OCI-LY1 (cell line): ENCODE measurements around the gene CXXC5.

ENCODE experiments used
- H2AFZ ChIP-seq: fragments of 200-600 bp; sonication (generic), shearing (Covaris generic); 2 replicates; pipeline ENCODE4 v1.6.0; 2014; ENCODE audit warnings: antibody characterized with exemption, mild to moderate bottlenecking, low read length
- H3F3A ChIP-seq: fragments of 200-600 bp; sonication (generic), shearing (Covaris generic); 2 replicates; pipeline ENCODE4 v1.6.0; 2014; ENCODE audit warnings: mild to moderate bottlenecking, antibody characterized with exemption, low read length, moderate library complexity; ENCODE audit not compliant: insufficient read depth
- H3K27ac ChIP-seq: fragments of 200-600 bp; sonication (generic); 2 replicates; pipeline ENCODE4 v1.5.1; 2014; ENCODE audit warnings: low read length, mixed run types, mild to moderate bottlenecking, low read depth; ENCODE audit not compliant: poor library complexity, severe bottlenecking
- H3K27me3 ChIP-seq: fragments of 200-600 bp; sonication (generic); 2 replicates; pipeline ENCODE4 v1.6.0; 2014; ENCODE audit warnings: antibody characterized with exemption, mild to moderate bottlenecking, low read length, moderate library complexity; ENCODE audit not compliant: insufficient read depth
- H3K36me3 ChIP-seq: fragments of 200-600 bp; sonication (generic); 2 replicates; pipeline ENCODE4 v1.6.1; 2014; ENCODE audit warnings: mild to moderate bottlenecking, antibody characterized with exemption, low read length, moderate library complexity, mixed read lengths; ENCODE audit not compliant: insufficient read depth
- H3K4me1 ChIP-seq: fragments of 200-600 bp; sonication (generic); 2 replicates; pipeline ENCODE4 v1.5.1; 2014; ENCODE audit warnings: mild to moderate bottlenecking, low read length, moderate library complexity; ENCODE audit not compliant: insufficient read depth, severe bottlenecking
- H3K4me2 ChIP-seq: fragments of 200-600 bp; sonication (generic), shearing (Covaris generic); 2 replicates; pipeline ENCODE4 v1.6.1; 2014; ENCODE audit warnings: low read length
- H3K4me3 ChIP-seq: fragments of 200-600 bp; sonication (generic); 2 replicates; pipeline ENCODE4 v1.5.1; 2014; ENCODE audit warnings: low read length, low read depth, mild to moderate bottlenecking, mixed read lengths; ENCODE audit not compliant: poor library complexity, severe bottlenecking
- H3K79me2 ChIP-seq: fragments of 200-600 bp; shearing (Covaris generic); 2 replicates; pipeline ENCODE4 v1.6.1; 2016; ENCODE audit warnings: mixed run types, low read length, mixed read lengths; ENCODE audit not compliant: insufficient read depth
- H3K9ac ChIP-seq: fragments of 200-600 bp; sonication (generic), shearing (Covaris generic); 2 replicates; pipeline ENCODE4 v1.6.1; 2014; ENCODE audit warnings: mild to moderate bottlenecking, low read length, mixed read lengths
- H3K9me2 ChIP-seq: fragments of 200-600 bp; sonication (generic), shearing (Covaris generic); 2 replicates; pipeline ENCODE4 v1.6.1; 2014; ENCODE audit warnings: low read depth, mild to moderate bottlenecking, low read length, mixed read lengths
- H3K9me3 ChIP-seq: fragments of 200-600 bp; shearing (Covaris generic); 2 replicates; pipeline ENCODE4 v1.6.1; 2014; ENCODE audit warnings: low read length, mixed read lengths
- H4K20me1 ChIP-seq: fragments of 200-600 bp; sonication (generic), shearing (Covaris generic); 2 replicates; pipeline ENCODE4 v1.6.0; 2016; ENCODE audit warnings: mild to moderate bottlenecking, low read length; ENCODE audit not compliant: insufficient read depth
- EZH2 ChIP-seq: fragments of 200-600 bp; sonication (generic), shearing (Covaris generic); IDR thresholded peaks from 2 replicates; pipeline ENCODE4 v1.8.0; 2017; ENCODE audit warnings: borderline replicate concordance, mixed run types, mild to moderate bottlenecking, antibody characterized with exemption, low read length, moderate library complexity, mixed read lengths
- TF ChIP-seq, protein P1 (sequence below): fragments of 200-600 bp; sonication (generic), shearing (Covaris generic); IDR thresholded peaks from 2 replicates; pipeline ENCODE4 v1.5.1; 2017; ENCODE audit warnings: mild to moderate bottlenecking, antibody characterized with exemption, low read length, moderate library complexity, mixed read lengths

CXXC5 gene

GRCh38 chr5:139695178-139695573 lies 47.0 kb downstream of the CXXC5 start:
- Histone ChIP-seq H3K79me2 (no peaks in the 10 kb centered on the region), H3K4me3 (no peak overlapping the region), H3K9me2 (no peaks in the 10 kb centered on the region), H3K27me3 (no peaks in the 10 kb centered on the region), H4K20me1 (no peaks in the 10 kb centered on the region), H3K36me3 (no peaks in the 10 kb centered on the region), H3K9ac (no peak overlapping the region), H3F3A (no peaks in the 10 kb centered on the region), H3K9me3 (no peaks in the 10 kb centered on the region), H2AFZ (no peak overlapping the region), H3K4me1 (peaks cover 26% of the 10 kb centered on the region), H3K4me2 (no peak overlapping the region), H3K27ac (no peak overlapping the region)
- TF ChIP-seq, protein P1, sequence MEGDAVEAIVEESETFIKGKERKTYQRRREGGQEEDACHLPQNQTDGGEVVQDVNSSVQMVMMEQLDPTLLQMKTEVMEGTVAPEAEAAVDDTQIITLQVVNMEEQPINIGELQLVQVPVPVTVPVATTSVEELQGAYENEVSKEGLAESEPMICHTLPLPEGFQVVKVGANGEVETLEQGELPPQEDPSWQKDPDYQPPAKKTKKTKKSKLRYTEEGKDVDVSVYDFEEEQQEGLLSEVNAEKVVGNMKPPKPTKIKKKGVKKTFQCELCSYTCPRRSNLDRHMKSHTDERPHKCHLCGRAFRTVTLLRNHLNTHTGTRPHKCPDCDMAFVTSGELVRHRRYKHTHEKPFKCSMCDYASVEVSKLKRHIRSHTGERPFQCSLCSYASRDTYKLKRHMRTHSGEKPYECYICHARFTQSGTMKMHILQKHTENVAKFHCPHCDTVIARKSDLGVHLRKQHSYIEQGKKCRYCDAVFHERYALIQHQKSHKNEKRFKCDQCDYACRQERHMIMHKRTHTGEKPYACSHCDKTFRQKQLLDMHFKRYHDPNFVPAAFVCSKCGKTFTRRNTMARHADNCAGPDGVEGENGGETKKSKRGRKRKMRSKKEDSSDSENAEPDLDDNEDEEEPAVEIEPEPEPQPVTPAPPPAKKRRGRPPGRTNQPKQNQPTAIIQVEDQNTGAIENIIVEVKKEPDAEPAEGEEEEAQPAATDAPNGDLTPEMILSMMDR = no peak
- TF ChIP-seq EZH2 = no peak

GRCh38 chr5:139696167-139696893 lies 48.2 kb downstream of the CXXC5 start:
- Histone ChIP-seq H3K4me1 (peaks cover 34% of the 10 kb centered on the region), H3K79me2 (no peaks in the 10 kb centered on the region), H3K4me3 (no peak overlapping the region), H4K20me1 (no peaks in the 10 kb centered on the region), H3F3A (no peaks in the 10 kb centered on the region), H3K27me3 (no peaks in the 10 kb centered on the region), H3K27ac (no peak overlapping the region), H3K9me2 (no peaks in the 10 kb centered on the region), H3K4me2 (no peak overlapping the region), H3K9ac (no peak overlapping the region), H3K9me3 (no peaks in the 10 kb centered on the region), H3K36me3 (no peaks in the 10 kb centered on the region), H2AFZ (no peak overlapping the region)
- no peak for TF ChIP-seq EZH2
- TF ChIP-seq, protein P1 = no peak

DNA sequence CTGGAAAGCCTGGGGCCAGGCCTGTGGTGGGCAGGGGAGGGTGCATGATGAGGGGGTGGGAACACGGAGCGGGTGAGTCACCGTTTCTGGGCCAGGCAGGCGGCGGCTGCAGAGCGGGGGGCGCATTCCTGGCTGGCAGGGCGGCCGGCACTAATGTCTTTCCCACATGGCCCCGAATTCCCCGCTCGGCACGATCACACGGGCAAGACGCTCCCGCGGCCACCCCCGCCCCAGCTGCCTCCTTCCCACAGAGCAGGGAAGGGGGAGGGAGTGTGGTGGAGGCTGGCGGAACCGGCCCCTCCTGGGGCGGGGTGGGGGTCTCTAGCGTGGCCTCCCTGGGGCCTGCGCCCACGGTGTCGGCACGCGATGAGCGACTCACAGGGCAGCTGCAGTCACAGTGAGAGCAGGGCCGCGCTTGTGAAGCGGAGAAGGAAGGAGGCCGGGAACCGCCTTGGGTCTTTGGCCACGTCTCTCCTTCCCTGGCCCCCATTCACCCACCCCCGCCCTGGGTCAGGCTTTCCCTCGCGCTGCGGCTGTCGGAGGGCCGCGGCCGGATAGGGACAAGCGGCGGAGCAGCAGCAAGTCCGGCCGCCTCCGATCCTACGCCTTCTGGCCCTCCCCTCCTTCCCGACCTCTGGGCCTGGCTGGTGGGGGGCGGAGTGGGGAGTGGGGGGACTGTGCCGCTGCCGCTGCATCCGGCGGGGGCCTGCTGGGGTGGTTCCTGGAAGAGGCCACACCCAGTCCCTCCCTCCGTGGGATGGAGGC lies 48.9 kb downstream of the CXXC5 start:
- Histone ChIP-seq H3K27me3 (no peaks in the 10 kb centered on the region), H3K9ac (no peak overlapping the region; the same call in 1 of the 2 replicates), H2AFZ (no peak overlapping the region), H3K4me3 (peak overlapping the region; percentile 14), H3K36me3 (no peaks in the 10 kb centered on the region), H4K20me1 (no peaks in the 10 kb centered on the region), H3F3A (no peaks in the 10 kb centered on the region), H3K9me2 (no peaks in the 10 kb centered on the region), H3K4me2 (peak overlapping the region; percentile 33; the same call in 1 of the 2 replicates), H3K27ac (no peak overlapping the region), H3K9me3 (no peaks in the 10 kb centered on the region), H3K4me1 (peaks cover 39% of the 10 kb centered on the region), H3K79me2 (no peaks in the 10 kb centered on the region)
- TF ChIP-seq, protein P1 = no peak
- TF ChIP-seq EZH2 = no peak
